Nephron progenitor cell (in vitro differentiated cells): ENCODE measurements around the gene RIMBP2.

ENCODE experiments used
- DNase-seq: peaks from one replicate; pipeline ENCODE4 v3.0.0; 2021
- H3K27ac Mint-ChIP-seq: 2 replicates; pipeline ENCODE4 v1.8.0; 2021; ENCODE audit warnings: mild to moderate bottlenecking, moderate library complexity, mixed read lengths
- H3K27me3 Mint-ChIP-seq: 2 replicates; pipeline ENCODE4 v1.8.0; 2021; ENCODE audit warnings: mild to moderate bottlenecking, low read depth, mixed read lengths; ENCODE audit not compliant: poor library complexity
- H3K36me3 Mint-ChIP-seq: 2 replicates; pipeline ENCODE4 v1.8.0; 2021; ENCODE audit warnings: low read depth, mixed read lengths
- H3K4me1 Mint-ChIP-seq: 2 replicates; pipeline ENCODE4 v1.8.0; 2021; ENCODE audit warnings: mixed read lengths
- H3K4me3 Mint-ChIP-seq: 2 replicates; pipeline ENCODE4 v1.8.0; 2021; ENCODE audit warnings: mild to moderate bottlenecking, moderate library complexity, mixed read lengths
- H3K9me3 Mint-ChIP-seq: 2 replicates; pipeline ENCODE4 v1.8.0; 2021; ENCODE audit warnings: mild to moderate bottlenecking, moderate library complexity, mixed read lengths
- TF ChIP-seq, protein P1 (sequence below): fragments of 200-600 bp; sonication (generic); IDR thresholded peaks from 2 replicates; pipeline ENCODE4 v1.5.0; 2021; ENCODE audit warnings: antibody characterized with exemption

Gene RIMBP2

DNA sequence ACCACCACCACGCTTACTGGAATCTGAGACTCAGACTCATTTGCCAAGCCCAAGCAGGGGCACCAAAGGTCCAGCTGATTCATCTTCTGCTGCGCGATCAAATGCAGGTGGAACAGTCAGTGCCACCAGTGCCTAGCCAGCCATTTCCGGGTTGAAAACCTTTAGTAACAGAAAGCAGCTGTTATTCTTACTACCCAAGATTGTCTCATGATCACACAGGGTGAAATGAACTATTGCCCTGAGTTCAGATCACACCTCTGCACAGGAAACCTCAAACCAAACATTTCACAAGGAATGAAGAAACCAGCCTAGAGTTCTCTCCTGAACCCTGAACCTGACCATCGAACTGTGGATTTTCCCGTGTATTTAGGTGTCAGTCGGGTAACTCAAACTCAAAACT lies 88.9 kb downstream of the RIMBP2 start:
- Mint-ChIP-seq H3K4me1 (peaks cover 20% of the 10 kb centered on the region), H3K4me3 (no peak overlapping the region), H3K36me3 (no peaks in the 10 kb centered on the region)

DNA sequence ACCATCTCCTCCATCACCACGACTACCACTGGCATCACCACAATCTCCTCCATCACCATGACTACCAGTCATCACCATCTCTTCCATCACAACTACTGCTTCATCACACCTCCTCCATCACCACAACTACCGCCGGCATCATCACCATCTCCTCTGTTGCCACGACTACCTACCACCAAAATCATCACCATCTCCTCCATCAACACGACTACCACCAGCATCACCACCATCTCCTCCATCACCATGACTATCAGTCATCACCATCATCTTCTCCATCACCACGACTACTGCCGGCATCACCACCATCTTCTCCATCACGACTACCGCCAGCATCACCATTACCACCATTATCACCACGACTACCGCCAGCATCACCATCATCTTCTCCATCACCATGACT lies 89.5 kb downstream of the RIMBP2 start:
- Mint-ChIP-seq H3K9me3 (peaks cover 8% of the 10 kb centered on the region), H3K27me3 (peaks cover 8% of the 10 kb centered on the region), H3K27ac (no peak overlapping the region), H3K4me1 (peaks cover 14% of the 10 kb centered on the region), H3K36me3 (no peaks in the 10 kb centered on the region), H3K4me3 (no peak overlapping the region)
- no peak for DNase-seq
- TF ChIP-seq, protein P1, sequence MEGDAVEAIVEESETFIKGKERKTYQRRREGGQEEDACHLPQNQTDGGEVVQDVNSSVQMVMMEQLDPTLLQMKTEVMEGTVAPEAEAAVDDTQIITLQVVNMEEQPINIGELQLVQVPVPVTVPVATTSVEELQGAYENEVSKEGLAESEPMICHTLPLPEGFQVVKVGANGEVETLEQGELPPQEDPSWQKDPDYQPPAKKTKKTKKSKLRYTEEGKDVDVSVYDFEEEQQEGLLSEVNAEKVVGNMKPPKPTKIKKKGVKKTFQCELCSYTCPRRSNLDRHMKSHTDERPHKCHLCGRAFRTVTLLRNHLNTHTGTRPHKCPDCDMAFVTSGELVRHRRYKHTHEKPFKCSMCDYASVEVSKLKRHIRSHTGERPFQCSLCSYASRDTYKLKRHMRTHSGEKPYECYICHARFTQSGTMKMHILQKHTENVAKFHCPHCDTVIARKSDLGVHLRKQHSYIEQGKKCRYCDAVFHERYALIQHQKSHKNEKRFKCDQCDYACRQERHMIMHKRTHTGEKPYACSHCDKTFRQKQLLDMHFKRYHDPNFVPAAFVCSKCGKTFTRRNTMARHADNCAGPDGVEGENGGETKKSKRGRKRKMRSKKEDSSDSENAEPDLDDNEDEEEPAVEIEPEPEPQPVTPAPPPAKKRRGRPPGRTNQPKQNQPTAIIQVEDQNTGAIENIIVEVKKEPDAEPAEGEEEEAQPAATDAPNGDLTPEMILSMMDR = no peak

More for the DNA sequence above, 88.9 kb downstream of the RIMBP2 start:
- DNase-seq = no peak
- H3K27me3 Mint-ChIP-seq = peaks cover 13% of the 10 kb centered on the region
- TF ChIP-seq, protein P1 = no peak
- peaks cover 8% of the 10 kb centered on the region for H3K9me3 Mint-ChIP-seq
- no peak overlapping the region for H3K27ac Mint-ChIP-seq

DNA sequence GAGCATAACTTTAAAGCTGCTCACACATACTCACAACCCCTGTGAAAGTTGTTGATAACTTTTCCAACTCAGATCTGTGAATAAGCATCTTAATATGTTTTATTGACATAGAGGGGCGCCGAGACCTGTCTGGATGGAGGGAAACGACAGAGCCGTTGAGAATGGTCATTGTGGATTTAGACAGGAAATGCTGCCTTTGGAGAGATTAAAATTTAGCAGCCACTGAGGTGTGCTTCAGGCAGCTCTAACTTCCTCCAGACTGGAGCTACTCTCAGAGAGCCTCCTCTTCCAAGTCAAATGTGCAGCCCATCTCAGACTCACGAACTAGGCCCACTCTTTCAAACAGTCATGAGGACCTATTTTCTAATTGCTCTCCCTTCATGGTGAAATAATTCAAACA lies 90.9 kb downstream of the RIMBP2 start:
- peaks cover 8% of the 10 kb centered on the region for H3K9me3 Mint-ChIP-seq
- no peaks in the 10 kb centered on the region for H3K4me1 Mint-ChIP-seq
- H3K27me3 Mint-ChIP-seq = peaks cover 12% of the 10 kb centered on the region
- TF ChIP-seq, protein P1 = no peak
- no peak overlapping the region for H3K27ac Mint-ChIP-seq
- H3K4me3 Mint-ChIP-seq = no peak overlapping the region
- DNase-seq = no peak
- H3K36me3 Mint-ChIP-seq = no peaks in the 10 kb centered on the region

DNA sequence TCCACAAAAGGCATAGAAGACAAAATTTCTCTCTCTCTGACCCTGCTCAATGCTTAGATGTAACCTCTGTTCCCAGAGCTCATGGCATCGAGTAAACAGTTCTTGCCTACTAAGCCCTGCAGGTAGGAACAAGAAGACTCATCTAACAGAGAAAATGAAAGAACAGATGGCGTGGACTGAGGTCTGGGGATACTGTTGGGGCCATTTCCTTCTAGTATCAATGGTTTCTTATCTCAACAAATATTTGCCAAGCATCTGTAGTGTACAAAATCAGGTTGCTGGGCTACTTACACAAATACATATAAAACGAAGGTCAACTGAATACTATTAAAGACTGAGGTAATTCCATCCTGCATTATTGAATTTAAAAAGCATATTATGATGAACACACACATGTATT lies 93.3 kb downstream of the RIMBP2 start:
- no peak for DNase-seq
- TF ChIP-seq, protein P1 = no peak
- Mint-ChIP-seq H3K27me3 (peaks cover 18% of the 10 kb centered on the region), H3K4me3 (no peak overlapping the region), H3K9me3 (peaks cover 8% of the 10 kb centered on the region), H3K27ac (no peak overlapping the region), H3K36me3 (no peaks in the 10 kb centered on the region), H3K4me1 (no peaks in the 10 kb centered on the region)

DNA sequence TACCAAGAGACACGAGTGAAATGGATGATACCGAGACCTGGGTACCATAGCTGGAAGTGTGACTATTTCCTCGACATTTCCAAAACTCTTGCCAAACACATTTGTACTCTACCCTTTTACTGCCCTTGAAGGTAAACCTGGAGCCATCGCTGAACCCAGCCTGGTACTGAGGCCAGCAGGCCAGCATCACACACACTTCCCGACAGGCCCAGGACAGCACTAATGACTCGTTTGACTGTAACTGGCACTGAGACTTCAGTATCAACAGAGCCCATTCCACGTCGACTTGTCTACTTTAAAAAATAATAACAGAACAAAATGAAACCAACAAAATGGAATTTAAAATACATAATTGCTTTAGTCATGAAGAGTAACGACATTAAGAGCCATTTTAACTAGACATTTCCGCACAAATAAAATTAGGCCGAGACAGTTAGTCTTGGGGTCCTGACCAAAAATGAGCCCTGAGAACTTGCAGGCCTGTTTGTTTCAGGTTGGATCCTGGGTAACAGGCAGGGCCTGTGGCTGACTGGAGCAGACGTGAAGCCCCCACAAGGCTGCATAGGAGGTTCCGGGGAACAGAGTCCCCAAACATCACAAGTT lies 94.3 kb downstream of the RIMBP2 start:
- Mint-ChIP-seq H3K27ac (no peak overlapping the region), H3K27me3 (peaks cover 18% of the 10 kb centered on the region), H3K9me3 (peaks cover 8% of the 10 kb centered on the region), H3K4me1 (peaks cover 4% of the 10 kb centered on the region), H3K36me3 (no peaks in the 10 kb centered on the region), H3K4me3 (no peak overlapping the region)
- TF ChIP-seq, protein P1 = no peak
- DNase-seq = no peak

DNA sequence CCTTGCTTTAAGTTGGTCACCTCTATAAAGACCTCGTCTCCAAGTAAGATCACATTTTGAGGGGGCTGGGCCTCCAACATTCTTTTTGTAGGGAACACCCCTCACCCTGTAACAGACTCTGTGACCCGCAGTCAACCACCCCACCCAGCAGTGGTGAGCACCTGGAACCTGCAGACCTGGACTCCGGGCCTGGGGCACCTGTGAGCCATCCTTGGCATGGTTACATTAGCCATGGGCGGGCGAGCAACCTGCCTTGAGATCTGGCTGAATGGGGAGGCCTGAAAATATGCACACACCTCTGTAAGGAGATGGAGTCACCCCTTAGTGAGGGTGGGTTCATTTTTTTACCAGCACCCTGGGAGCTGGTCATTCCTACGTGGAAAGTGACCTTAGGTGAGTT lies 95.3 kb downstream of the RIMBP2 start:
- Mint-ChIP-seq H3K4me1 (peaks cover 11% of the 10 kb centered on the region), H3K9me3 (peaks cover 8% of the 10 kb centered on the region), H3K4me3 (no peak overlapping the region), H3K27ac (no peak overlapping the region), H3K36me3 (no peaks in the 10 kb centered on the region), H3K27me3 (peaks cover 18% of the 10 kb centered on the region)
- no peak for DNase-seq
- TF ChIP-seq, protein P1 = no peak
